Kidney tubule cell (primary cell): ENCODE results near the gene SPA17.

Experiments
- DNase-seq: peaks from one replicate; pipeline ENCODE4 v3.0.0-alpha.2; 2018; ENCODE audit warnings: low spot score

The SPA17 gene

GRCh38 chr11:124673333-124674167 lies at the start of gene SPA17, which contains the start of gene SIAE:
Gene SPA17 (plus strand): TSS chr11:124673904. CDS start chr11:124675265, 1,361 bp downstream.
Gene SIAE (minus strand): TSS chr11:124673739. CDS start chr11:124673708, 31 bp downstream.
- DNase-seq = peak; percentile 98

GRCh38 chr11:124625504-124626168 lies 48.1 kb upstream of the SPA17 start:
- no peak for DNase-seq

GRCh38 chr11:124627546-124627945 lies 46.2 kb upstream of the SPA17 start:
- no peak for DNase-seq

- DNase-seq = no peak
These were observed 43.7 kb upstream of the SPA17 start for GRCh38 chr11:124629961-124630360.

GRCh38 chr11:124633355-124633754 lies 40.3 kb upstream of the SPA17 start:
- no peak for DNase-seq

GRCh38 chr11:124635932-124636331 lies 37.8 kb upstream of the SPA17 start:
- DNase-seq = no peak

- no peak for DNase-seq
These were observed 35.2 kb upstream of the SPA17 start for GRCh38 chr11:124638500-124638899.

GRCh38 chr11:124639186-124639585 lies 34.5 kb upstream of the SPA17 start:
- DNase-seq = peak; percentile 10

GRCh38 chr11:124640666-124641065 lies 33.0 kb upstream of the SPA17 start:
- no peak for DNase-seq

GRCh38 chr11:124642628-124643027 lies 31.1 kb upstream of the SPA17 start:
- no peak for DNase-seq

GRCh38 chr11:124643042-124643604 lies 30.6 kb upstream of the SPA17 start:
- DNase-seq = no peak

- peak; percentile 50 for DNase-seq
These were observed 29.9 kb upstream of the SPA17 start for GRCh38 chr11:124643605-124644425.

- DNase-seq = peak; percentile 75
These were observed 29.1 kb upstream of the SPA17 start for GRCh38 chr11:124644426-124645280.

- DNase-seq = no peak
These were observed 27.6 kb upstream of the SPA17 start for GRCh38 chr11:124646148-124646547.

GRCh38 chr11:124648610-124649009 lies 25.1 kb upstream of the SPA17 start:
- no peak for DNase-seq

- peak; percentile 17 for DNase-seq
These were observed 16.7 kb upstream of the SPA17 start for GRCh38 chr11:124656774-124657630.

GRCh38 chr11:124657904-124658303 lies 15.8 kb upstream of the SPA17 start:
- DNase-seq = no peak

- DNase-seq = no peak
These were observed 15.2 kb upstream of the SPA17 start for GRCh38 chr11:124658501-124658900.

GRCh38 chr11:124658986-124659385 lies 14.7 kb upstream of the SPA17 start:
- no peak for DNase-seq

GRCh38 chr11:124661553-124661952 lies 12.2 kb upstream of the SPA17 start:
- no peak for DNase-seq
